ENCODE measurements around the gene HSD11B1.
"Not testable (repeated sequence)": the region's sequence is repeated elsewhere in the genome, so short reads cannot be mapped to it uniquely, and the experiment has no call there.

Gene HSD11B1

DNA sequence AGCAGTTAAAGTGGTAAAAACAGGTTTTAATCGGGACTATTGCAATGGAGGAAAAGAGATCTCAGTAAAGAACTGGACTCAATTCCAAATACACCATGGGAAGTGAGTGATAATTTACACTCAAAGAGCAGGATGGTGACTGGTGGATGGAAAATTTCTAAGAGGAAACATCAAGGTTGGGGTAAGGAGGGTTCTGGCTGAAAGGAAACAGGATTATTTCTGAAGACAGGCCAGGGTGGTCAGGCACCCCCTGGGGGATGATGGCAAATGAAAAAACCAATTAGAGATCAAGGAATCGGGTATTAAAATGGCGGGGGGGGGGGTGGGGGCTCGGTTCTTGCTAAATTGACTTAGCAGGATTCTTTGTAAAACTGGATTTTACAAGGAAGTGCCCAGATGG, 12.3 kb upstream of the HSD11B1 start:
- no peak for DNase-seq

DNA sequence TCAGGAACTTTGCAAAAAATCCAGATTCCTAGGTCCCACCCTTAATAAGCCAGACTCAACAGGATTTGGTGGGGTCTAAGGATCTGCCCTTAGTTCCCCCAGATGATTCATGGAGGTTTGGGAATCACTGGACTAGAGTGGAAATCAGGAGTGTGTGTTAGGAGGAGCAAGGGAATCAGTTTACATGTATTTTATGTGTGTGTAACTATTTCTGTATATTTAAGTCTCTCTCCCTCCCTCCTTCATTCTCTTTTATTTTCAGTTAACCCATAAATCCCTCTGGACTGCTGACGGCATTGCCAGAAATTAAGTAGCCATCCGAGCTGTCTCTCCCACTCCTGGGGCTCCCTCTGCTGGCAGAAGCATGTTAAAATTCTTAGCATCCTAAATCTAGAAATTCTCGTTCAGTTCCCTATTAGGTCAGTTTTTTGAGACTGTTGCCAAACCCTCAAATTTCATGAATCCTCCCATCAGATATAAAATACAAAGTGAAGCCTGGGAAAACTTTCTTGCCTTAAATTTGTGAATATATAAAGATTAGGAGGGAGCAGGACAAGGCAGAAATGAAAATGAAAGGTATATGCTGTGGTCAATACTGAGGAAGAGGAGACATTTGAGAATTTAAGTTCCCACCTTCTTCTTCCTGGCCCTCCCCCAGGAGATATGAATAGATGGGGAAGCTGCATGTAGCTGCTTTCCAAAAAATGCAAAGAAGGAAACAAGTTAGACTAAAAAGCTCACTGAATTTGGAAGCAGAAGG, 11.7 kb upstream of the HSD11B1 start:
- peak; percentile 70 for DNase-seq

DNA sequence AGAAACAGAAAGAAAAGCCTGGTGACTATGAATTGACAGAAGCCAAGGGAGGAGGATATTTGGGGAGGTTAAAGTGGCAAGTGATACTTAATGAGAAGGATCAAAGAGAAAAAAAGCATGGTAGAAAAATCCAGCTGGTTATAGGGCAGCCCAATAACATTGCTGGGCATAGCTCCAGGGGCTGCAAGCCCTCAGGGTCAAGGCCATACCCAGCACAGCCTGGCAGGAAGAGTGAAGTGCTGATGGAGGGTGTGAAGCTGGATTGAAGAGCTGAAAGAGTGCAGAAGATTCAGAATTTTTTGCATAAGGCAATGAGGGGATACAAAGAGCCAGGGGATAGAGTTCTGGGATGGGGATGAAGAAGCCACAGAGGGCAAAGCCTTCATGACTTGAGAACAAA, 8.0 kb upstream of the HSD11B1 start:
- DNase-seq = no peak

DNA sequence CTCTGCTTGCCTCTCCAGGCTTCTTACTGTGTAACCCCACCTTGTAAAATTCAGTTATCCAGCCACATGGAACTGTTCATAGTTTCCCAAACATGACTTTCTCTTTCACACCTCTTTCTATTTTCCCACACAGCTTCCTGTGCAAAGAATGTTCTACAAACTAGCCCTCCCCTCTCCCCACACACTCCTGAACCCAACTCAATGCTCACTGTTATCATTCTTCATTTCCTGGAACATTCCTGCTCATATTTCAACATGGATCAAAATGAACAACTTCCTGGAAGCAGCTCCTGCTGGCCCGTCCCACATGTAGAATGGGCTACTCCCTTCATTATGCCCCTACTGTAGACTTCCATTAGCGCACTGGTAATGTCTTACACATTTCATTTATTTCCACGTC, 7.5 kb upstream of the HSD11B1 start:
- DNase-seq = no peak

DNA sequence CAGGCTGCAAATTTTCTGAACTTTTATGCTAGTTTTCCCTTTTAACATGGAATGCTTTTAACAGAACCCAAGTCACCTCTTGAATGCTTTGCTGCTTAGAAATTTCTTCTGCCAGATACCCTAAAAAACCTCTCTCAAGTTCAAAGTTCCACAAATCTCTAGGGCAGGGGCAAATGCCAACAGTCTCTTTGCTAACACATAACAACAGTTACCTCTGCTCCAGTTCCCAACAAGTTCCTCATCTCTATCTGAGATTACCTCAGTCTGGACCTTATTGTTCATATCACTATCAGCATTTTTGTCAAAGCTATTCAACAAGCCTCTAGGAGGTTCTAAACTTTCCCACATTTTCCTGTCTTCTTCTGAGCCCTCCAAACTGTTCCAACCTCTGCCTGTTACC, 4.0 kb upstream of the HSD11B1 start:
- DNase-seq = not testable (repeated sequence)

DNA sequence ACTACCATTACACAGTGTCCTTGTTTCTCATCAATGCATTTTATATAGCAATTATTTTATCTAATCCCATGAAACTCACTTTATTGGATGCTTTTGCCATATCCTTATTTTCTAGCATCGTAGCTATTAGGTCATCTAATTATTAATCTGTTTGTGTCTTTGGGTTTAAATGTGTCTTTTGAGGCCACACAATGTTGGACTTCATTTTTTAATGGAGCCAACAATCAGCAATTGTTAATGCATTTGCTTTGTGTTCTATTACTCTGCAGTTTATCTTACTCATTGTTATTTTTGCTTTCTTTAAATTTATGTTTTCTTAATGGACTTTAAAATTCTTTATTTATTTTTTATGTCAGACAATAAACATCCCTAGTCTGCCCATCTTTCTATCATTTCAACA, 1.8 kb upstream of the HSD11B1 start:
- no peak for DNase-seq

DNA sequence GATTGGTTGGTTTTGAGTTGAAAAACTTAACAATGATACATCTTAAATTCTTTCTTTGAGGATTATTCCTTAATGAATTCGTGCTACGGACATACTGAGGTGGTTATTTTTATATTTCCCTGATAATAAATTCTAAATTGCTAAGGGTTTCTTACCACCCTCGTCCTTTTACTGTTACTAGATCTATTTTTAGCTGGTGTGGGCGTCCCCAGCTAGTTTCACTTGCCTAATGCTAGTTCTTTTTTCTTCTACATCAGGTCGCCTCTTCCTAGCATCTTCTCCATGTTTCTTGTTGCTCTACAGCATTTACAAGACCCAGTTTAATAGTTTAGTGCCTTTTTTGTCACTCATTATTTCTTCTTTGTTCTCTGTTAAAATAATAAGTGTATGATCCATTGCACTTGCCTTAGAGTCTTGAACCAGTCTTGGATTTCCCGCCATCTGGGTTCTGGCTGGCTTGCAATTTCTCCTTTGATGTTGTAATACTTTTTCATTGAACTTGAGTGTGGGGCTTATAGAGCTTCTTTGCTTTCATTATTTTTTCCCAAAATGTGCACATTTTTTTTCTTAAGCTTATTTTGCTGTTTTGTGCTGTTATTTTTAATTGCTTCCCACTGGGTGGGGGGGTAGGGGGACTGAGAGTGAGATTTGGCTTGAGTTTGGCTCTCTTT, 677 bp upstream of the HSD11B1 start:
- no peak for DNase-seq

DNA sequence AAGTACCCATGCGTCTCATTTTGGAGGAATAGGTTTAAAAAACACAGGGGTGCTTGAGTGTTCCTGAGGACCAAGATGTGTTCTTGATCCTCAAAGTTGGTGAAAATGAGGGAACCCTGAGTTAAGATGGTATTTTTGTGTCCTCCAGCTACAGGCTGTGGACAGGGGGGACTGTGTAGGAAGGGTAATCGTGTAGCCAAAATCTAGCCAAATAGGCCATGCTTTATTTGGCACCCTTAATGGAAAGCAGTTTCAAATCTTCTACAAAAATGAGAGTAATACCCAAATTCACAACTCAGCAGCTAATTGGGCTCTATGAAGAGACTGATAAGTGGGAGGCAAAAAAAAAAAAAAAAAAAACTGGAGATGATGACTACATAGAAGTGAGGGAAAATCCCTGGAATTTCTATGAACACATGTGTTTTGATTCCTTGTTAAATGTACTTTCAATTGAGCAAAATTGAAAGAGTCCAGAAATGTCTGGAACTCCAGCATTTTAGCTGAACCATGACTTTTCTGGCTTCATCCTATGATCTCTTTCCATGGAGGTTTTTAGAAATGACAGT, 470 bp downstream of the HSD11B1 start:
- DNase-seq = no peak

DNA sequence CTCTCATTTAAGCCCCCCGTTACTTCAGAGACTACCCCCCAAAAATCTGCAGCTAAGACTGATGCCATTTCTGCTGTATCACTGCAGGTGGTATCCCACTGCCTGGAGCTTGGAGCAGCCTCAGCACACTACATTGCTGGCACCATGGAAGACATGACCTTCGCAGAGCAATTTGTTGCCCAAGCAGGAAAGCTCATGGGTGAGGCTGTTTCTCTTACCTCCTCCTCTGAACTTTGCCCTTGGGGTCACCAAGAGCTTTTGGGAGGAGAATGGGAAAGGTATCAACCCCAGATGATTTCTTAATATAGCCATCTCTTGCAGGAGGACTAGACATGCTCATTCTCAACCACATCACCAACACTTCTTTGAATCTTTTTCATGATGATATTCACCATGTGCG, 2.0 kb downstream of the HSD11B1 start:
- no peak for DNase-seq

DNA sequence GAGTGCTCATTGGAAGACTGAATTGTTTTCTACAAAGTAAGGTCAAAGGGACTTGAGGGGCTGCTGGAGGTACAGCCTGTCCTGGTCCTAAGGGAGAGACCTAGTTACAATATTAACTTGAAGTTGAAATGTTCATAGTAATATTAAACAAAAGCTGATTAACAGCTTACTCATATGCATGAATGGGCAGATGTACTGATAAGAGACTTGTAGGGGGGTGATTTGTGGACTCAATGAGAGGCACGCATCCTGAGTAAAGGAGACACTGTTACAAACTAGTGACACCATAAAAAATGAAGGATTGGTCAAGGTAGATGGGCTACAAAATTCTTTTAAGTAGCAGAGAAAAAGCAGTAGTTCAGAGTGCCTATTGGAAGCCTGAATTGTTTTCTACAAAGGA, 2.7 kb downstream of the HSD11B1 start:
- DNase-seq = no peak

DNA sequence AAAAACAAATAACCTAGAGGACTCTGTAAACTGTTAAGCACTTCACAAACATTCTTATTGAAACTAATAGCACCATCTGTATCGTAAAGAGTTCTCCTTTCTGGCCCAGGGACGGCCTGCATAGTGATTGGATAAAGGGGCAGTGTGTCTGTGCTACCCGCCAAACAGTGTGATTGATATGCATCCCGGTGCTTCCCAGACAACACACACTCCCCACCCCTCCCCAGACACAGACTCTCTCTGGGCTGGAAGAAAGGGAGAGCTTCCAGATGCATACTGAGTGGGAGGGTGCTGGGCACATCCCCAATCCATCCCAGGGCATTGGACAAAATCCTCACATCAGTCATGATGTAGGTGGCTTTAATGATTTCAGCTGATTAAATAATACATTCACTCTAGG, 3.7 kb downstream of the HSD11B1 start:
- DNase-seq = no peak

DNA sequence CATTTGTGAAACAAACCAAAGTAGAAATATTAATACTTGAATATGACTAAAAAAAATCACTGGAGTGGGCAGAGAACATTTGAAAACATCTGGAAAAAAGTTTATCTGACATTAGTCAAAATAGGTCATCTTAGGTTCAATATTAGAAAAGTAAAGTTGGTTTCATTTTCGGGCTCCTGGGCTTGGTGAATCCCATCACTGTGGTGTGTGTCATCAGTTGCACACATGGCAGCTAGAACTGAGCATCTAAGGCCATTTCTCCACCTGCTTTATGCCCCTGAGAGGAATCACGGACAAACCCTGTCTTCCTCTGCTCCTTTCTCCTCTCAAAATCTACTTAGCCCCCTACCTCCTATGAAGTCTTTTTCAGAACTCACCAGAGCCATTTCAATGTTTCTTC, 5.4 kb downstream of the HSD11B1 start:
- no peak for DNase-seq

DNA sequence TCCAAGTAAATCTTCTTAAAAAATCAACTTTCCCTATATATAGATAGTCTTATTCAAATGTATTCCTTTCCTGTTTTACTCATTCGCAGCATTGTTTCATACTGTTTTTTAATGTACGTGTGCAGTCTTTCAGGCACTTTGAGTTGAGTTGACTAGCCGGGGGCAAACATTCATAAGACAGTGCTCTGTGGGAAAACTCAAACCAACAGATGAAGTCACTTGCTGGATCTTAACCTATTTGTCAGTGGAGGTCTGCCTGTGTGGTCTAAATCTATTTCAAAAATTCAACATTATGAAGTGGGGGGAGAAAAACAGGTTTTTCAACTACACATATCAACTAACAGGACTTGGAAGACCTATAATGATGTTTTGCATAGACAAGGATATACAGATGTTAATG, 6.2 kb downstream of the HSD11B1 start:
- DNase-seq = no peak

DNA sequence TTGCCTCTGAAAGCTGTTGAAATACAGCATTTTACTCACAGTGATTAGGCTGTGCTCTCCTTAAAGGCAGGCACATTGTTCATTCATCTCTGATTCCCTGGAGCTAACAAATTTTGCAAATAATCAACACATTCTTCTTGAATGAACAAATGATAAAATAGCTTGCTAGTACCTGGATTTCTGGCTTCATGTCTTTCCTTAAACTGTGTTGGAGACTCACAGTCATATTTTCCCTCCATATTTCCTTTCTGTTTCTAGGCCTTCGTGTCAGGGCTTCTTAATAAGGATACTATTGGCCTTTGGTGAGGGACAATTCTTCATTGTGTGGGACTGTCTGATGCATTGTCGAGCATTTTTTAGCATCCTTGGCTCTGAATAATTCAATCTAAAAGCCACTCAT, 9.7 kb downstream of the HSD11B1 start:
- DNase-seq = no peak

DNA sequence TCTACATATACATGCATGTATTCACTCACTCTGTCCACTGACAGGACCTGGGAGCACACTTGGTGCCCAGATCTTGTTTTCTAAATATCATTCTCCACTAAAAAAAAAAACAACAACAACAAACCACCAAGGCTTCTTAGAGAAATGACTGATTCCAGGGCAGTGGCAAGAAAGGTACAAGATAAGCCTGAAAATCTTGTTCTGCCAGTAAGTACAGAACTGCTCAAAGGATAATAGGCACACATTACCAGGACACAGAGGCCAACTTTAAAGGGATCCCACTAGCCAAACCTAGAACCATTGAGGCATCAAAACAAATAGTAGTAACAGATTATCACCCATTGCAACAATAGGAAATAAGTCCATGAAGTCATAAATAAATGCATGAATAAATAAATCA, 10.7 kb downstream of the HSD11B1 start:
- no peak for DNase-seq

DNA sequence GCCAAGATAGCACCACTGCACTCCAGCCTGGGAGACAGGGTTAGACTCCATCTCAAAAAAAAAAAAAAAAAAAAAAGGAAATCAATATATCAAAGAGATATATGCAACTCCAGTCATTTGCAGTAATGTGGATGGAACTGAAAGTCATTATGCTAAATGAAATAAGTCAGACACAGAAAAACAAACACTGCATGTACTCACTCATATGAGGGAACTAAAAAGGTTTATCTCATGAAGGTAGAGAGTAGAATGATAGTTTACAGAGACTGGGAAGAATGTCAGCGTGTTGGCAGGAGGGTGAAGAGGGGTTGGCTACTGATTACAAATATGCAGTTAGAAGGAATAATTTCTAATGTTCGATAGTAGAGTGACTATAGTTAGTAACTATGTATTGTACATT, 13.2 kb downstream of the HSD11B1 start:
- no peak for DNase-seq

DNA sequence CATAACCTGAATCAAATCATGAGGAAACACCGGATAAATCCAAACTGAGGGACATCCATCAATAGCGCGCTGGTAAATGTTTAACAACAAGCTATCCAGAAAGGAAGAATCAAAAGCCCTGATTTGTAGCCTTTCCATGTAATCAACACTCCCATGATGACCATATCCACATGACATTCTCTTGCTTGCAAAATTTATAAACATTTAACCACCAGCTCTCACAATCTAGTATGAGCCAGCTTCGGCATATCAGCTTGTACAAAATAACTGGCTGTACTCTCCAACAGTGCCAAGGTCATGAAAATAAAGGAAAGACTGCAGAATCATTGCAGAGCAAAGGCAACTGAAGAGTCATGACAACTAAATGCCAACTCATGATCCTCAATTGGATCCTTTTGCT, 15.7 kb downstream of the HSD11B1 start:
- no peak for DNase-seq

DNA sequence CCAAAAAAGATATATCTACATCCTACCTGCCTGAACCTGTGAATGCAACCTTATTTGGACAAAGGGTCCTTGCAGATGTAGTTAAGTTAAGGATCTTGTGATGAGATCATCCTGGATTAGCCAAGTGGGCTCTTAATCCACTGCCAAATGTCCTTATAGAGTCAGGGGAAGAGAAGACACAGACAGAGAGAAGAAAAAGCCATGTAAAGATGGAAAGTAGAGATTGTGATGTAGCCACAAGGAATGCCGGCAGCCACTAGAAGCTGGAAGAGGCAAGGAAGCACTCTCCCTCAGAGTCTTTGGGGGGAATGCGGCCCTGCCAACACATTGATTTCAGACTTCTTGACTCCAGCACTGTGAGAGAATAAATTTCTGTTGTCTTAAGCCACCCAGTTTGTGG, 16.2 kb downstream of the HSD11B1 start:
- DNase-seq = no peak

DNA sequence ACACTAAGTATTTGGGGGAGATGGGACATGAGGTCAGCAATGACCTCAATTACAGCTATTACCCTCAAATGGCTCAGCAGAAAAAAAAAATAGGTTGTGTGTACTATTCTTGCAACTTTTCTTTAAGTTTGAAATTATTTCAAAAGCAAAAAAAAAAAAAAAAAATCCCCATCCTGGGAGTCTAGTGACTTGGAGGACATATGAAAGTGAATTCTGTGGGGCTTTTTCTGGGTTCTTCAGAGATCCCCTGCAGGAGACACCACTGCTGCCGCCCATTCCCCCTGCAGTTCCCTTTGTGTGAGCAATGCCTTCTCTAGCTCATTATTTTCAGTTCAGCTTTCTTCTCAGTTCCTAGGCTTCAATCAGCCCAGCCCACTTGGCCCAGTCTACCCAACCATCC, 16.7 kb downstream of the HSD11B1 start:
- no peak for DNase-seq

DNA sequence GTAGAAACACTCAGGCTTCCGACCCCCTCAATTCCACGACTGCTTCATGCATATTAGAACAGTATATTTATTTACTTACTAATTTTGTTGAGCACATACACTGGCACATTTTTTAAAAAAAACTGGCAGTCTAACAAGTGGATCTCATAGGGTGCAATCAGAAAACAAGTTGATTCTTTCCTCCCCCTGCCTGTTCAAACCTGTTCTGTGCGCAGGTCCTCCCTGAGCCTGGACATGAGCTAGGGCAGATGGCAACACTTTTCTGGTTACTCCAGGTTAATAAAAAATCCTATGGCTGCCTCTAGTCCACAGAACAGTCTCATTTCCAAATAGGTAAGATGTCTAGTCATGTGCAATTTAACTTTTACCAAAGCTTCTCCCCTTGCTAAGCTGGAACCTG, 18.6 kb downstream of the HSD11B1 start:
- DNase-seq = no peak

DNA sequence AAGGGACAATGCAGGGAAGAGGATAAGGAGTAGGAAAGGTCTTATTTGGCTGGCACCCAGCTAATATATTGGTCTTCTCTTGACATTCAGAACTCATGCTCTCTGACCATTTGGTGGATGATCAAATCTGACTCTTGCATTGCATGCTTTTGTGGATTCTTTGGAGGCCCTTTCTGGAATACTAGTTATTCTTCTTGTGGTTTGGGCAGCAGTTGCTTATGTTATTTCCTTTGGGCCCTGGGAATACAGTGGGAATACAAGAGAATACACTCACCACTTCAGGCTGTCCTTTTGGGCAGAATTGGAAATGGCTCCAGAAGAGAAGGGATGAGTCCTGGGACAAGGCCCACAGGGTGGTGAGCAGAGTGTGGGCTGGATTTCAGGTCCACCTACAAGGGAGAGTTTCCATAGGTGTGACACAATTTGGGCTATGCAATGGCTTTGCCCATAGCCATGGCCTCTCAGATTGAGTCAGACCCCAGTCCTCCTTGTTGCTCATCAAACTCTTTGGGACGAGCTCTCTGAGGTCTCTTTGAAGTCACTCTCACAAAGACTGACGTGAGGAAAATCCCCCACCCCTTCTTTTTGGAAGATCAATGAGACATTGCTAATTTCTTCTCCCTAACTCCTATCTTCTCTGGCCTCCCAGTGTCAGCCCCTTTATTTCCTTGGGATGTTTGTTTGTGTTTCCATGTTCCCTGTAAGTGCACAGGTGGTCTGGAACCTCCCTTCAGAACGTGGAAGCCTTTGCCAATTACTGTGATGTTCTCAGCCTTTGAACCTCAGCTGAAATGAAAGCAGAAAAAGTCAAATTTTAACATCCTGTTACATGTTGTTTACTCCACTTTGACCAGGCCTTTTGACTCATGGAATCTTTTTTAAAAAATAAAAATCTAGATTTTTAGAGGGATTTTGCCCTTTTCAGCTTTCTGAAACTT, 19.4 kb downstream of the HSD11B1 start:
- DNase-seq = no peak

DNA sequence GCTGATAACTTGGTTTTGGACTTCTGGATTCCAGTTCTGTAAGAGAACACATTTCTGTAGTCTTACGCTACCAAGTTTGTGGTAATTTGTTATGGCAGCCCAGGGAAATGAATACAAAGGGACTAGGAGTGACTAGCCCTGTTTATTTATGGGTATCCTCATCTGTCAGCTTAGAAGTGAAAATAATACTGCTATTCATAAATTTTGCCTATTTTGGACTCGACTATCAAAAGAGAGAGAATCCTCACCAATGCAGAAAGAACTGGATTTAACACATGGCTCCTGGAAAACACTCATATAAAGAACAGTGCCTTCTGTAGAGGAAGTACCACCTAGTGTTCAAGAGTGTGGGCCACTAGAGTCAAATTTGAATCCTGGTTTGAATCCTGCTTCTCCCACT, 22.6 kb downstream of the HSD11B1 start:
- no peak for DNase-seq

DNA sequence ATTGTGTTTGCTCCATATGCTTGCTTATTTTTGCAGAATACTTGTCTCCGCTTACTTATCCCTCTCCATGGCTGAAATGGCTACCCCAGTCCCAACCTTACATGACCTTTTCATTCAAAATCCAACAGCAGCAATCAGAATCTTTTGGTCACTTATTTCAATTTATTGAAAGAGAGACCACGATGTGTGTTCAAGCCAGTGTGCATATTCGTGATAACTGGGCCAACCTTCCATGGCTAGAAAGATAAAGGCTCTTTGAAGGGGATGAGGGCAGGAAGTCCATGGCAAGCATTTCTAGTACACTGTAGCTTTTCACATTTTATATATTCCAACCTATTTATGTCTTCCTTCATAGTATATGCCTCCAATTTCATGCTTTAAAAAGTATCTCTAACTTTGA, 23.1 kb downstream of the HSD11B1 start:
- DNase-seq = no peak

DNA sequence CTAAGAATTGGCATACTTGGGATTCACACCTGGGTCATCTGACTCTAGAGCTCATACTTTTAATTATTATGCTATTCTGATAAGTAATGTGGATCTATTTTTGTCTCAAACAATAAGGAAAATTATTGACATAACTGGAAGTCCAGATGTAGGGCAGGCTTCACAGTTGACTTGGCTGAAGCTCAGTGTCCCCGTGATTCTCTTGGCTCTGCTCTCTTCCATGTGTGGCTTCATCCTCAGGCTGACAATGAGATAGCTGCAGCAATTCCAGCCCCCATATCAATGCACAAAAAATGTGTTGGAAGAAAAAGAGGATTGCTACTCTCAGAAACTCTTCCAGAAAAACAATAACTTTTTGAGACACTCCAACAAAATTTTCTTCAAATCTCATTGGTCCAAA, 23.8 kb downstream of the HSD11B1 start:
- DNase-seq = no peak

Measured in activated CD4-positive, CD25-positive, alpha-beta regulatory T cell treated with anti-CD3 and anti-CD28 coated beads, Interleukin-2, amount 50 U/mL, for 72 hours (primary cell).